Uterus (tissue), 4 donors: ENCODE data around the gene SMAD6. TPM values are rescaled to one million over a fixed set of nuclear protein-coding genes. Genes with fewer than 3 reads are reported as not detected.

Experiments used
- DNase-seq, 2 donors: peaks; one replicate each; pipeline ENCODE4 v3.0.0-alpha.2; 2019 to 2020
- H3K27ac ChIP-seq, 2 donors: fragments of 200-600 bp; sonication (generic); 1 replicate in 1 of 2; 2 replicates in 1 of 2; pipeline ENCODE4 v1.5.1; 2016 to 2018
- H3K27me3 ChIP-seq, 2 donors: fragments of 200-600 bp; sonication (generic); one replicate each; pipeline ENCODE4 v1.5.1; 2018 to 2019; ENCODE audit warnings: control low read depth in 1 of 2
- H3K36me3 ChIP-seq, 2 donors: fragments of 200-600 bp; sonication (generic); one replicate each; pipeline ENCODE4 v1.5.1; 2019; ENCODE audit warnings: control low read depth in 1 of 2
- H3K4me1 ChIP-seq, 2 donors: fragments of 200-600 bp; sonication (generic); one replicate each; pipeline ENCODE4 v1.5.1; 2018 to 2019; ENCODE audit warnings: control low read depth in 1 of 2
- H3K4me3 ChIP-seq, 2 donors: fragments of 200-600 bp; sonication (generic); 1 replicate in 1 of 2; 2 replicates in 1 of 2; pipeline ENCODE4 v1.5.1; 2018 to 2019; ENCODE audit warnings: mild to moderate bottlenecking in 1 of 2
- H3K9me3 ChIP-seq, 2 donors: fragments of 200-600 bp; sonication (generic); one replicate each; pipeline ENCODE4 v1.5.1; 2019; ENCODE audit warnings: control low read depth in 1 of 2
- CTCF ChIP-seq, 4 experiments: fragments of 200-600 bp in 2 of 4; fragments of 450-650 bp in 2 of 4; sonication (generic) in 2 of 4; IDR thresholded peaks; one replicate each; pipeline ENCODE4 v1.5.1; 2016 to 2019; ENCODE audit warnings: antibody characterized with exemption in 4 of 4, mild to moderate bottlenecking in 2 of 4, moderate library complexity in 1 of 4
- POLR2A ChIP-seq, 2 donors: fragments of 450-650 bp; IDR thresholded peaks; one replicate each; pipeline ENCODE4 v1.6.1; 2016; ENCODE audit warnings: antibody characterized with exemption in 2 of 2, mild to moderate bottlenecking in 1 of 2, moderate library complexity in 1 of 2
- intact Hi-C: fragments of 100-400 bp; cut with DNase I; formaldehyde crosslinking; loops from one replicate; pipeline ENCODE4 v1.15.1; 2023; ENCODE audit warnings: low total_unique reads
- total RNA-seq, 4 donors: library from RNA; depleted of rRNA in 3 of 4; stranded (reverse); fragments of >200 nt in 3 of 4; gene quantifications; one replicate each; pipeline versions ENCODE4 v1.1.0 to v1.2.4, GENCODE V29; 2014 to 2023
- donor health status: DM: yes; HTN: yes; CAD: no.

Gene SMAD6
- total RNA-seq, 4 donors from 2014 or later: 9.4 to 30.1 (median 19.1) TPM

- TF ChIP-seq POLR2A (IDR thresholded peaks at IDR 0.05): no peak
- TF ChIP-seq CTCF (IDR thresholded peaks at IDR 0.05): no peak
- H3K27ac ChIP-seq: no peak overlapping the region
- intact Hi-C loops: no loop called here
Measured at GRCh38 chr15:66722757-66723540, 20.9 kb downstream of the SMAD6 start.

GRCh38 chr15:66723826-66724731 is 22.0 kb downstream of the SMAD6 start:
- intact Hi-C loops: no loop called here
- Histone ChIP-seq H3K27ac (peak overlapping the region in 1 of 2 donors; percentile 37), H3K4me1 (peaks cover 4 to 6% of the 10 kb centered on the region in 2 donors), H3K36me3 (no peaks in the 10 kb centered on the region), H3K9me3 (no peaks in the 10 kb centered on the region), H3K27me3 (no peaks in the 10 kb centered on the region), H3K4me3 (no peak overlapping the region)
- DNase-seq: no peak
- TF ChIP-seq CTCF (IDR thresholded peaks at IDR 0.05): no peak
- TF ChIP-seq POLR2A (IDR thresholded peaks at IDR 0.05): no peak

More at GRCh38 chr15:66722757-66723540, 20.9 kb downstream of the SMAD6 start:
- Histone ChIP-seq H3K9me3 (no peaks in the 10 kb centered on the region), H3K4me3 (no peak overlapping the region), H3K4me1 (no peaks in the 10 kb centered on the region), H3K27me3 (no peaks in the 10 kb centered on the region), H3K36me3 (no peaks in the 10 kb centered on the region)
- DNase-seq: no peak

DNA sequence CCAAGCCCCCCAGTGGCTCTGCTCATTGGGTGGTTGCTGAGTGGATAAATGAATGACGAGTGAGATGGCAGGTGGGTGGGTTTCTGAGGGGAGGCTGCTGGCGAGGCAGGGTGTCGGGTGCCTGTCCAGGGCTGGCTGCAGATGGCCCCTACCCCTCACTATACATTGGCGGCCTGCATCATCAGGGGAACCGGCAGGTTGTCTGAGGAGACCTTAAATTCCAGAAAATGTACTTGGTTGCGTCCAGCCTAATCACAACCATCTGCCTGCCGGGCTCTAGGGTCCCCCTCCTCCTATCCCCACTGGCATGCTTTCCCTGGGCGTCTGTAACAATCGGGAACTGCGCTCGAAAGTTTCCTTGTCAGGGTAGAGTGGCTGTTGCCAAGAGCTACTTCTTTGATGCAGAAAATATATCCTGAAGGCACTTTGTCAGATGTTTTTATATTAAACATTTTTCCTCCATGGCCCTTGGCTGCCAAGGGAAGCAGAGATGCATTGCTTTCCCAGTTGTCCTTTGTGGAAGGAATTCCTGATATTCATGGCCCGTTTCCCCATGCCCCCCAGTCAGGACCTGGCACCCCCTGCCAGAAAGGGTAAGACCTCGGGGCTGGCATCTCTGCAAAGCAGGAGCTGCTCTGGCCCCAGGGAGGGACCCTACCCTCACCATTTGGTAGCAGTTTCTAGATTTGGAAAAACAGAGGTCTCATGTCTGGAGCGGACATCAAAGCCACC is 22.9 kb downstream of the SMAD6 start:
- H3K4me1 ChIP-seq: peaks cover 6% of the 10 kb centered on the region in 2 donors
- intact Hi-C loops: no loop called here
- H3K9me3 ChIP-seq: no peaks in the 10 kb centered on the region
- no peak for TF ChIP-seq CTCF (IDR thresholded peaks at IDR 0.05)
- no peak for TF ChIP-seq POLR2A (IDR thresholded peaks at IDR 0.05)
- peak overlapping the region in 1 of 2 donors; percentile 37 for H3K27ac ChIP-seq
- no peak overlapping the region for H3K4me3 ChIP-seq
- no peak for DNase-seq
- no peaks in the 10 kb centered on the region for H3K36me3 ChIP-seq
- no peaks in the 10 kb centered on the region for H3K27me3 ChIP-seq

DNA sequence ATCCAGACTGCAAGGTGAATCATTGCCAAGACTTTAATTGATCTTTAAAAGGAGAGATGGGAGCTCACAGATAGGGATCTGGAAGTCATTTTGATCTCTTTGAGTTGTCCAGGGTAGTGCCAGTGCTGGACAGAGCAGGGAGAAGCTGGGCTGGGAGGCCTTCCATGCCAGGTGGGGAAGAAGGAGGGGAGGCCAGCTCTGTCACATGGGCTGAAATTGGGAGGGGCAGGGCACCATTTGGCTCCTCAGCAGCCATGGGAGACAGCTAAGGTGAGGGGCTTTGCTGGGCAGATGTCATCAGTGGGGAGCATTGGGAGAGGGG is 23.4 kb downstream of the SMAD6 start:
- H3K27ac ChIP-seq: peak overlapping the region in 1 of 2 donors; percentile 37
- TF ChIP-seq CTCF (IDR thresholded peaks at IDR 0.05) (no peak), POLR2A (IDR thresholded peaks at IDR 0.05) (no peak)
- intact Hi-C loops: no loop called here
- H3K4me1 ChIP-seq: peaks cover 6% of the 10 kb centered on the region in 2 donors
- no peak overlapping the region for H3K4me3 ChIP-seq
- no peaks in the 10 kb centered on the region for H3K9me3 ChIP-seq
- no peaks in the 10 kb centered on the region for H3K27me3 ChIP-seq
- H3K36me3 ChIP-seq: no peaks in the 10 kb centered on the region
- no peak for DNase-seq
